Endothelial cell of umbilical vein (primary cell): Measurements from ENCODE around the gene MME.

Source experiments
- EZH2 ChIP-seq: IDR thresholded peaks from 2 replicates; pipeline ENCODE4 v1.6.1; 2012; ENCODE audit warnings: borderline replicate concordance, low read depth, mild to moderate bottlenecking, moderate library complexity, low read length, inconsistent platforms; ENCODE audit not compliant: severe bottlenecking
- POLR2A ChIP-seq: IDR thresholded peaks from 2 replicates; pipeline ENCODE4 v1.6.1; 2012; ENCODE audit warnings: low read depth, mild to moderate bottlenecking, control low read depth, low read length
- POLR2AphosphoS5 ChIP-seq: IDR thresholded peaks from 2 replicates; pipeline ENCODE4 v1.6.1; 2012; ENCODE audit warnings: low read depth, mild to moderate bottlenecking, control low read depth, low read length, moderate library complexity; ENCODE audit not compliant: insufficient read depth
- TF ChIP-seq, protein P1 (sequence below), 2 donors: IDR thresholded peaks; 1 replicate in 1 of 2; 2 replicates in 1 of 2; pipeline ENCODE4 v1.5.1; 2011; ENCODE audit warnings: low read length in 2 of 2, mild to moderate bottlenecking in 2 of 2, moderate library complexity in 2 of 2, control low read depth in 1 of 2, inconsistent platforms in 1 of 2, low read depth in 1 of 2; ENCODE audit not compliant: insufficient read depth in 1 of 2; ENCODE audit errors: extremely low read depth in 1 of 2
- TF ChIP-seq, protein P2 (sequence below): IDR thresholded peaks from 2 replicates; pipeline ENCODE4 v1.6.1; 2011; ENCODE audit not compliant: insufficient read depth, insufficient read length

DNA sequence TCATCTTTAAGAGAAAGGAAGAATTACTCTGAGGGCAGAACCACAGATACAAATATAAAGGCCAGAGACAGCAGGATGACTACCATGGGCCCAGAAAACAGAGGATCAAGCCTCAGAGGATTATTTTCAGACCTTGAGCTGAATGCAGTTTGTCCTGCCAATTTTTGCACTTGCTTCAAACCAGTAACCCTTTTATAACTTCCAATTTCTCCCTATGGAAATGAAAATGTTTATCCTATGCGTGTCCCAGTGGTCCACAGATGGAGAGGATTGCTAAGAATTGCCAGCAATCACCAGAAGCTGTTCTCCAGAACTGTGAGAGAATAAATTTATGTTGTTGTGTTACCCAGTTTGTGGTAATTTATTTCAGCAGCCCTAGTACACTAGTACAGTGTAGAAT lies 26.4 kb upstream of the MME start:
- TF ChIP-seq POLR2A (no peak), POLR2AphosphoS5 (no peak), EZH2 (no peak)
- TF ChIP-seq, protein P1, sequence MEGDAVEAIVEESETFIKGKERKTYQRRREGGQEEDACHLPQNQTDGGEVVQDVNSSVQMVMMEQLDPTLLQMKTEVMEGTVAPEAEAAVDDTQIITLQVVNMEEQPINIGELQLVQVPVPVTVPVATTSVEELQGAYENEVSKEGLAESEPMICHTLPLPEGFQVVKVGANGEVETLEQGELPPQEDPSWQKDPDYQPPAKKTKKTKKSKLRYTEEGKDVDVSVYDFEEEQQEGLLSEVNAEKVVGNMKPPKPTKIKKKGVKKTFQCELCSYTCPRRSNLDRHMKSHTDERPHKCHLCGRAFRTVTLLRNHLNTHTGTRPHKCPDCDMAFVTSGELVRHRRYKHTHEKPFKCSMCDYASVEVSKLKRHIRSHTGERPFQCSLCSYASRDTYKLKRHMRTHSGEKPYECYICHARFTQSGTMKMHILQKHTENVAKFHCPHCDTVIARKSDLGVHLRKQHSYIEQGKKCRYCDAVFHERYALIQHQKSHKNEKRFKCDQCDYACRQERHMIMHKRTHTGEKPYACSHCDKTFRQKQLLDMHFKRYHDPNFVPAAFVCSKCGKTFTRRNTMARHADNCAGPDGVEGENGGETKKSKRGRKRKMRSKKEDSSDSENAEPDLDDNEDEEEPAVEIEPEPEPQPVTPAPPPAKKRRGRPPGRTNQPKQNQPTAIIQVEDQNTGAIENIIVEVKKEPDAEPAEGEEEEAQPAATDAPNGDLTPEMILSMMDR (IDR thresholded peaks at IDR 0.05; ENCODE audit: extremely low read depth in 1 of 2, insufficient read depth in 1 of 2, low read depth in 1 of 2, low read length in 2 of 2): no peak
- TF ChIP-seq, protein P2, sequence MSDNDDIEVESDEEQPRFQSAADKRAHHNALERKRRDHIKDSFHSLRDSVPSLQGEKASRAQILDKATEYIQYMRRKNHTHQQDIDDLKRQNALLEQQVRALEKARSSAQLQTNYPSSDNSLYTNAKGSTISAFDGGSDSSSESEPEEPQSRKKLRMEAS: no peak
